ENCODE measurements around the gene KRTAP20-4.

KRTAP20-4 gene

DNA sequence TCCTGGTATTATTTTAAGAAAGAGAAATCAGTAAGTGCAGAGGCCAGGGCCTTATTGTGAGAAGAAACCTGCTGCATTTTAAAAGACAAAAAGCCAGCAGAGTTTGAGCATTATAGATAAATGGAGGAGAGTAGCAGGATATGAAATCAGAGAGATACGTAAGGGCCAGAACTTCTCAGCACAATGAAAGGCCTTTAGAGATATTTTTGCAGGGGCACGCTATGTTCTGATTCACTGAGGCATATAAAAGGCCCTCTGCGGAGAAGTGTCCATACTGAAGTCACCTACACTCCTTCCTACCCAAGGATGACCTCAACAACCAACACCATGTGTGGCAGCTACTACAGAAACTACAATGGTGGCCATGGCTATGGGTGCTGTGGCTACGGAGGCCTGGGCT lies 28.3 kb upstream of the KRTAP20-4 start, which contains the start of gene KRTAP6-3:
Gene KRTAP6-3 (plus strand): TSS at position 301 of the 400 bp plus-strand sequence. CDS start 6 bp downstream, at position 307.
- no peak within 1 kb of the TSS for H3K4me3 ChIP-seq (replicated peaks; ENCODE audit: low read depth, low read length)
- H3K36me3 ChIP-seq (ENCODE audit: control insufficient read depth, insufficient read depth, low read length), result no peaks in the 10 kb centered on the region
- H3K27me3 ChIP-seq (replicated peaks; ENCODE audit: control insufficient read depth, insufficient read depth, low read length), result no peaks in the 10 kb centered on the region
- TF ChIP-seq, protein P1, sequence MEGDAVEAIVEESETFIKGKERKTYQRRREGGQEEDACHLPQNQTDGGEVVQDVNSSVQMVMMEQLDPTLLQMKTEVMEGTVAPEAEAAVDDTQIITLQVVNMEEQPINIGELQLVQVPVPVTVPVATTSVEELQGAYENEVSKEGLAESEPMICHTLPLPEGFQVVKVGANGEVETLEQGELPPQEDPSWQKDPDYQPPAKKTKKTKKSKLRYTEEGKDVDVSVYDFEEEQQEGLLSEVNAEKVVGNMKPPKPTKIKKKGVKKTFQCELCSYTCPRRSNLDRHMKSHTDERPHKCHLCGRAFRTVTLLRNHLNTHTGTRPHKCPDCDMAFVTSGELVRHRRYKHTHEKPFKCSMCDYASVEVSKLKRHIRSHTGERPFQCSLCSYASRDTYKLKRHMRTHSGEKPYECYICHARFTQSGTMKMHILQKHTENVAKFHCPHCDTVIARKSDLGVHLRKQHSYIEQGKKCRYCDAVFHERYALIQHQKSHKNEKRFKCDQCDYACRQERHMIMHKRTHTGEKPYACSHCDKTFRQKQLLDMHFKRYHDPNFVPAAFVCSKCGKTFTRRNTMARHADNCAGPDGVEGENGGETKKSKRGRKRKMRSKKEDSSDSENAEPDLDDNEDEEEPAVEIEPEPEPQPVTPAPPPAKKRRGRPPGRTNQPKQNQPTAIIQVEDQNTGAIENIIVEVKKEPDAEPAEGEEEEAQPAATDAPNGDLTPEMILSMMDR (IDR thresholded peaks at IDR 0.05; ENCODE audit: insufficient read depth, low read length, poor library complexity, severe bottlenecking), result no peak
- no peak for DNase-seq (ENCODE audit: extremely low read depth, insufficient read length)

DNA sequence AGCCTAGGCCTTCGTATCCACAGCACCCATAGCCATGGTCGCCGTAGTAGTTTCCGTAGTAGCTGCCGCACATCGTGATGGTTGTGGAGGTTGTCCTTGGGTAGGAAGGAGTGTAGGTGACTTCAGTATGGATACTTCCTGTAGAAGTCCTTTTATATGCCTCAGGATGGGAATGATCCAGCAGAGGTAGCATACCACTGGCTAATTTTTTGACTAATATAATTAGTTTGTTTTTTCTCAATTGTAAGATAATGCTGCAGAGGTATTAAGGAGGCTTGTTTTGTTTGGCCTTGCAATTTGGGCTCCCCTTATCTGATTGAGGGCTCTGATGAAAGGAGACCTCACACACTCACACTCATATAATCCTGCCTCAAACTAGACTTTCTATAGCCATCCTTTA lies 21.6 kb upstream of the KRTAP20-4 start, which contains the start of gene KRTAP6-2:
Gene KRTAP6-2 (minus strand): TSS at position 101 of the 400 bp plus-strand sequence. CDS start 28 bp downstream, at position 73.
- H3K27me3 ChIP-seq (replicated peaks; ENCODE audit: control insufficient read depth, insufficient read depth, low read length), result no peaks in the 10 kb centered on the region
- TF ChIP-seq, protein P1 (IDR thresholded peaks at IDR 0.05; ENCODE audit: insufficient read depth, low read length, poor library complexity, severe bottlenecking), result no peak
- DNase-seq (ENCODE audit: extremely low read depth, insufficient read length), result no peak
- no peak within 1 kb of the TSS for H3K4me3 ChIP-seq (replicated peaks; ENCODE audit: low read depth, low read length)
- no peaks in the 10 kb centered on the region for H3K36me3 ChIP-seq (ENCODE audit: control insufficient read depth, insufficient read depth, low read length)

DNA sequence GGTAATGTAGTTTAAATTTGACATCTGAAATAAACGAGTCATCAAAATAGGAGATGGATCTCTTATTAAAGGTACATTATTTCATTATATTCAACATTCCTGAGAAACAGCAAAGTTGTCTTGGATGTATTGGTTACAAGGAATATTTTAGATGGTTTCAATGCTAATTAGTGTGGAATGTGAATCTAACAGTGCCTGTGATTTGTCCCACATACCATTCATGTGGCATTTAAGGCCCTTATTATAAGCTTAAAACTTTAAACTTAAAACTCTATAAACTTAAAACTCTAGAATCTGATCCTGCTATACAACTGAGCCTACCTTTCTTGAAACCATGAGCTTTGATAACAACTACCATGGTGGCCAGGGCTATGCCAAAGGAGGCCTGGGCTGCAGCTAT lies 19.6 kb upstream of the KRTAP20-4 start, which contains the start of gene KRTAP22-1:
Gene KRTAP22-1 (plus strand): TSS at position 301 of the 400 bp plus-strand sequence.
- Histone ChIP-seq H3K36me3 (ENCODE audit: control insufficient read depth, insufficient read depth, low read length) (no peaks in the 10 kb centered on the region), H3K27me3 (replicated peaks; ENCODE audit: control insufficient read depth, insufficient read depth, low read length) (no peaks in the 10 kb centered on the region), H3K4me3 (replicated peaks; ENCODE audit: low read depth, low read length) (no peak within 1 kb of the TSS)
- no peak for DNase-seq (ENCODE audit: extremely low read depth, insufficient read length)
- TF ChIP-seq, protein P1 (IDR thresholded peaks at IDR 0.05; ENCODE audit: insufficient read depth, low read length, poor library complexity, severe bottlenecking), result no peak

DNA sequence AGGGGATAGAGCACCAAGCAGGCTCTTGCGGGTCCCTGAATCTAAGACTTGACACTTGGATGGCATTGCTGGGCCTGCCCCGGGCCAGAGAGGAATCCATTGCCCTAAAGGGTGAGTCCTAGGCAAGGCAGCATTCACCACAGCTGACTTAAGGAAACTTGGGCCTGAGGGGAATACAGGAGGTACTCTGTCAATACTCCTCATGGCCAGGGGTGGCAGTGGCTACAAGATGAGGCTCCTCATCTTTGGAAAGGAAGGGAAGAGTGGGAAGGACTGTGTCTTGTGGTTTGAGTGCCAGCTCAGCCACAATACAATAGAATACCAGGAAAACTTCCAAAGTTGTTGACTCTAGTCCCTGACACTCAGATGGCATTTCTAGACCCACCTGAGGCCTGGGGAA lies 14.5 kb upstream of the KRTAP20-4 start:
- H3K36me3 ChIP-seq (ENCODE audit: control insufficient read depth, insufficient read depth, low read length), result no peaks in the 10 kb centered on the region
- no peak overlapping the region for H3K4me3 ChIP-seq (replicated peaks; ENCODE audit: low read depth, low read length)
- H3K27me3 ChIP-seq (replicated peaks; ENCODE audit: control insufficient read depth, insufficient read depth, low read length), result no peaks in the 10 kb centered on the region
- TF ChIP-seq, protein P1 (IDR thresholded peaks at IDR 0.05; ENCODE audit: insufficient read depth, low read length, poor library complexity, severe bottlenecking), result no peak
- no peak for DNase-seq (ENCODE audit: extremely low read depth, insufficient read length)

DNA sequence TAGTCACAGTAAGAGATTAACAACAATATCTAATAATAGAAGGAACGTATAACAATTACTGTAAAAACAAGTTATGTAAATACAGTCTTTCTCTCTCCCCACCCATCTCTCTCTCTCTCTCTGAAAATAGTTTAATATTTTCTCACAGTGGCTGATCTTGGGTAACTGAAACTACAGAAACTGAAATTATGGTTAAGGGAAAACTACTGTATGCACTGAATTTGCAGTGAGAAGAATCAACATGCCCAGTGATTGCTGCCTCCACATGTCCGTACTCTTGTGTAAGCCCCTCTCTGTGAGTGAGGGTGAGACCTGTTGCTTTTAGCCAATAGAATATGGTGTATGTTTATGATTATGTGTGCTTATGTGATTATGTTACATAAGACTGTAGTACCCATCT lies 8.3 kb upstream of the KRTAP20-4 start:
- TF ChIP-seq, protein P1 (IDR thresholded peaks at IDR 0.05; ENCODE audit: insufficient read depth, low read length, poor library complexity, severe bottlenecking), result no peak
- no peak for DNase-seq (ENCODE audit: extremely low read depth, insufficient read length)
- Histone ChIP-seq H3K4me3 (replicated peaks; ENCODE audit: low read depth, low read length) (no peak overlapping the region), H3K27me3 (replicated peaks; ENCODE audit: control insufficient read depth, insufficient read depth, low read length) (no peaks in the 10 kb centered on the region), H3K36me3 (ENCODE audit: control insufficient read depth, insufficient read depth, low read length) (no peaks in the 10 kb centered on the region)

DNA sequence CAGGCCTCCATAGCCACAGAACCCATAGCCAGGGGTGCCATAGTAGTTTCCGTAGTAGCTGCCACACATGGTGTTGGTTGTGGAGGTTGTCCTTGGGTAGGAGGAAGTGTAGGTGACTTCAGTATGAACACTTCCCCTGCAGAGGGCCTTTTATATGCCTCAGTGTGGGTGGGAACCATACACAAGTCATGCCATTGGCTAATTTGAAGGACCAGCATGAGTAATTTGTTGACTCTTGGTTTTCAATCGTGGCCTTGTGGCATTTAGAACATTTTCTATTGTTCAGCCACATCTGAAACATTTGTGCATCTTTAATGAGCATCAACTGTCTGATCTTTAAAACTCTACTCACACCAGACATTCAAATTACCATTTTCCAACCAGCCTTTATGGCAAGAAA lies 6.6 kb upstream of the KRTAP20-4 start, which contains the start of gene KRTAP6-1:
Gene KRTAP6-1 (minus strand): TSS at position 95 of the 400 bp plus-strand sequence. CDS start 26 bp downstream, at position 69.
- TF ChIP-seq, protein P1 (IDR thresholded peaks at IDR 0.05; ENCODE audit: insufficient read depth, low read length, poor library complexity, severe bottlenecking), result no peak
- H3K27me3 ChIP-seq (replicated peaks; ENCODE audit: control insufficient read depth, insufficient read depth, low read length), result no peaks in the 10 kb centered on the region

More for the DNA sequence above, 6.6 kb upstream of the KRTAP20-4 start, which contains the start of gene KRTAP6-1:
- Histone ChIP-seq H3K4me3 (replicated peaks; ENCODE audit: low read depth, low read length) (no peak within 1 kb of the TSS), H3K36me3 (ENCODE audit: control insufficient read depth, insufficient read depth, low read length) (no peaks in the 10 kb centered on the region)
- no peak for DNase-seq (ENCODE audit: extremely low read depth, insufficient read length)
